HepG2 (cell line): ENCODE data around the gene VAPA. TPM values are rescaled to one million over a fixed set of nuclear protein-coding genes. Genes with fewer than 3 reads are reported as not detected.

Experiments
- AGO1 ChIP-seq: fragments of 200-400 bp; formaldehyde crosslinking; IDR thresholded peaks from 2 replicates; pipeline ENCODE4 v1.6.1; 2017; ENCODE audit warnings: mild to moderate bottlenecking, low read depth, low read length, moderate library complexity; ENCODE audit not compliant: poor library complexity, severe bottlenecking
- ARID4A ChIP-seq: sonication (generic); formaldehyde crosslinking; IDR thresholded peaks from 2 replicates; pipeline ENCODE4 v1.5.0; 2020; ENCODE audit warnings: mild to moderate bottlenecking, missing genetic modification reagents, borderline replicate concordance
- DNMT3B ChIP-seq: conservative IDR thresholded peaks from 2 replicates; pipeline ENCODE4 v1.6.1; 2016; ENCODE audit warnings: missing biosample characterization, control low read depth
- FOXO1 ChIP-seq: sonication (generic); formaldehyde crosslinking; IDR thresholded peaks from 2 replicates; pipeline ENCODE4 v1.4.0; 2020; ENCODE audit warnings: missing genetic modification reagents
- GATAD1 ChIP-seq: IDR thresholded peaks from 2 replicates; pipeline ENCODE4 v1.6.1; 2016; ENCODE audit warnings: missing genetic modification reagents, missing compliant biosample characterization
- GATAD2A ChIP-seq: IDR thresholded peaks from 2 replicates; pipeline ENCODE4 v1.6.1; 2016
- HDAC2 ChIP-seq: sonication (generic); formaldehyde crosslinking; IDR thresholded peaks from 2 replicates; pipeline ENCODE4 v1.4.0; 2020; ENCODE audit warnings: missing genetic modification reagents
- KDM4B ChIP-seq: sonication (generic); formaldehyde crosslinking; IDR thresholded peaks from 2 replicates; pipeline ENCODE4 v1.4.0; 2020; ENCODE audit warnings: missing genetic modification reagents
- MEIS2 ChIP-seq: sonication (generic); formaldehyde crosslinking; IDR thresholded peaks from 2 replicates; pipeline ENCODE4 v1.9.0; 2021; ENCODE audit warnings: mild to moderate bottlenecking, missing genetic modification reagents
- NR2F6 ChIP-seq, 2 experiments: IDR thresholded peaks; 2 replicates each; pipeline ENCODE4 v1.6.1; 2016; ENCODE audit warnings: antibody characterized with exemption in 1 of 2, mild to moderate bottlenecking in 1 of 2
- PRDM10 ChIP-seq: sonication (generic); formaldehyde crosslinking; IDR thresholded peaks from 2 replicates; pipeline ENCODE4 v1.4.0; 2020; ENCODE audit warnings: low read depth, missing genetic modification reagents
- SKI ChIP-seq: fragments of 450-650 bp; IDR thresholded peaks from one replicate; pipeline ENCODE4 v1.6.1; 2018; ENCODE audit warnings: mild to moderate bottlenecking; ENCODE audit not compliant: partially characterized antibody
- ZBTB20 ChIP-seq: sonication (generic); formaldehyde crosslinking; IDR thresholded peaks from 2 replicates; pipeline ENCODE4 v1.8.1; 2023; ENCODE audit warnings: missing genetic modification reagents, low read depth, mild to moderate bottlenecking, borderline replicate concordance
- ZGPAT ChIP-seq: IDR thresholded peaks from 2 replicates; pipeline ENCODE4 v1.6.1; 2016; ENCODE audit warnings: mild to moderate bottlenecking
- ZNF362 ChIP-seq: sonication (generic); formaldehyde crosslinking; IDR thresholded peaks from 2 replicates; pipeline ENCODE4 v1.4.0; 2020; ENCODE audit warnings: missing genetic modification reagents, mild to moderate bottlenecking, borderline replicate concordance
- ZNF740 ChIP-seq: sonication (generic); formaldehyde crosslinking; IDR thresholded peaks from 2 replicates; pipeline ENCODE4 v1.4.0; 2020; ENCODE audit warnings: missing genetic modification reagents
- polyA plus RNA-seq, 8 experiments: library from polyadenylated mRNA; depleted of rRNA in 3 of 8; stranded (reverse) in 7 of 8; unstranded in 1 of 8; fragments of >200 nt; fragmentation: Illumina TruSeq in 4 of 8; extraction: Trizol in 4 of 8; gene quantifications; 2 replicates each; pipeline versions ENCODE4 v1.2.1 to v1.2.3, GENCODE V29; 2011 to 2016; ENCODE audit warnings: low read depth in 4 of 8, missing spikeins in 1 of 8, mixed read lengths in 1 of 8; ENCODE audit not compliant: insufficient read depth in 1 of 8
- total RNA-seq, 5 experiments: library from RNA; depleted of rRNA; stranded (reverse); fragments of >200 nt; fragmentation: Illumina TruSeq; extraction: Trizol; gene quantifications; 2 replicates each; pipeline ENCODE4 v1.2.3, GENCODE V29; 2016; ENCODE audit warnings: low read depth in 1 of 5

Gene VAPA
- total and polyA plus RNA-seq, 2 of the 13 experiments (the other 11 are each of a cell fraction or from before 2014, with no cell fraction given) = 167 to 294 TPM

GRCh38 chr18:9869715-9870430, 43.9 kb upstream of the VAPA start (continued):
- no peak for TF ChIP-seq AGO1
- TF ChIP-seq MEIS2 (CRISPR knock-in tag) = peak; percentile 51; the same call in 1 of the 2 replicates
- TF ChIP-seq GATAD1 (CRISPR knock-in tag) = peak; percentile 28; the same call in 1 of the 2 replicates
- peak; percentile 95 for TF ChIP-seq NR2F6 (IDR thresholded peaks at IDR 0.05)
- TF ChIP-seq NR2F6 (CRISPR knock-in tag; IDR thresholded peaks at IDR 0.05) = peak; percentile 98
- no peak; the same call in 1 of the 2 replicates for TF ChIP-seq ZNF362 (CRISPR knock-in tag)
- TF ChIP-seq HDAC2 (CRISPR knock-in tag) = peak; percentile 88
- TF ChIP-seq KDM4B (CRISPR knock-in tag) = peak; percentile 71; the same call in 1 of the 2 replicates
- TF ChIP-seq ZNF740 (CRISPR knock-in tag) = no peak
- peak; percentile 78 for TF ChIP-seq FOXO1
- peak; percentile 29; the same call in 1 of the 2 replicates for TF ChIP-seq ARID4A
- TF ChIP-seq PRDM10 (CRISPR knock-in tag) = 0 out of 2 replicates have a peak, but pooled peaks have one; percentile 45
- TF ChIP-seq DNMT3B (CRISPR knock-in tag) = no peak
- TF ChIP-seq SKI = peak; percentile 97
- TF ChIP-seq GATAD2A = peak; percentile 92
- TF ChIP-seq ZBTB20 (CRISPR knock-in tag) = peak; percentile 45; the same call in 1 of the 2 replicates
- peak; percentile 79 for TF ChIP-seq ZGPAT (CRISPR knock-in tag)
